Neural cell (in vitro differentiated cells): ENCODE measurements around the gene LCT. TPM values are rescaled to one million over a fixed set of nuclear protein-coding genes. Genes with fewer than 3 reads are reported as not detected.

Experiments used
- H2AFZ ChIP-seq: fragments of 200-600, 300-800 bp; sonication (generic), shearing (Covaris generic); 2 replicates; pipeline ENCODE4 v1.6.0; 2014; ENCODE audit warnings: low read depth, mild to moderate bottlenecking, antibody characterized with exemption, low read length, moderate library complexity
- H3F3A ChIP-seq: fragments of 200-600 bp; shearing (Covaris generic); 2 replicates; pipeline ENCODE4 v1.6.1; 2016; ENCODE audit warnings: mild to moderate bottlenecking, moderate library complexity, mixed read lengths, antibody characterized with exemption, low read length; ENCODE audit not compliant: insufficient read depth, poor library complexity, severe bottlenecking
- H3K27ac ChIP-seq: fragments of 200-600, 300-800 bp; sonication (generic), shearing (Covaris generic); 2 replicates; pipeline ENCODE4 v1.5.1; 2014; ENCODE audit warnings: mild to moderate bottlenecking, low read length, moderate library complexity
- H3K27me3 ChIP-seq: fragments of 300-800, 200-600 bp; sonication (generic), shearing (Covaris generic); 2 replicates; pipeline ENCODE4 v1.6.0; 2014; ENCODE audit warnings: mild to moderate bottlenecking, low read depth, low read length, moderate library complexity; ENCODE audit not compliant: insufficient read depth
- H3K36me3 ChIP-seq: fragments of 300-800, 200-600 bp; sonication (generic), shearing (Covaris generic); 2 replicates; pipeline ENCODE4 v1.5.1; 2014; ENCODE audit warnings: mild to moderate bottlenecking, antibody characterized with exemption, low read length, moderate library complexity; ENCODE audit not compliant: insufficient read depth
- H3K4me2 ChIP-seq: fragments of 300-800, 200-600 bp; sonication (generic), shearing (Covaris generic); 2 replicates; pipeline ENCODE4 v1.6.0; 2014; ENCODE audit warnings: mild to moderate bottlenecking, low read length
- H3K4me3 ChIP-seq: fragments of 300-800, 200-600 bp; sonication (generic), shearing (Covaris generic); 2 replicates; pipeline ENCODE4 v1.5.1; 2014; ENCODE audit warnings: mild to moderate bottlenecking, low read length, moderate library complexity
- H3K79me2 ChIP-seq: fragments of 200-600 bp; shearing (Covaris generic); replicated peaks from 2 replicates; pipeline ENCODE4 v1.6.0; 2014; ENCODE audit warnings: mild to moderate bottlenecking, low read length, moderate library complexity; ENCODE audit not compliant: insufficient read depth
- H3K9ac ChIP-seq: fragments of 300-800, 200-600 bp; sonication (generic), shearing (Covaris generic); 2 replicates; pipeline ENCODE4 v1.6.1; 2016; ENCODE audit warnings: mild to moderate bottlenecking, low read length, mixed read lengths
- H3K9me2 ChIP-seq: fragments of 200-600 bp; shearing (Covaris generic); 2 replicates; pipeline ENCODE4 v1.6.1; 2016; ENCODE audit warnings: mild to moderate bottlenecking, low read length, mixed read lengths; ENCODE audit not compliant: insufficient read depth
- H3K9me3 ChIP-seq: fragments of 200-600, 300-800 bp; sonication (generic), shearing (Covaris generic); 2 replicates; pipeline ENCODE4 v1.6.1; 2016; ENCODE audit warnings: mild to moderate bottlenecking, mixed run types, low read length, moderate library complexity, mixed read lengths
- H4K20me1 ChIP-seq: fragments of 200-600 bp; shearing (Covaris generic); 2 replicates; pipeline ENCODE4 v1.6.1; 2016; ENCODE audit warnings: mild to moderate bottlenecking, mixed run types; ENCODE audit not compliant: insufficient read depth
- CTCF ChIP-seq: fragments of 450-650 bp; IDR thresholded peaks from 2 replicates; pipeline ENCODE4 v1.5.1; 2014; ENCODE audit warnings: antibody characterized with exemption, mild to moderate bottlenecking, moderate library complexity; ENCODE audit not compliant: poor library complexity, severe bottlenecking
- EP300 ChIP-seq: fragments of 450-650 bp; conservative IDR thresholded peaks from 2 replicates; pipeline ENCODE4 v1.6.1; 2014; ENCODE audit warnings: antibody characterized with exemption, mild to moderate bottlenecking, moderate library complexity; ENCODE audit not compliant: poor library complexity, severe bottlenecking
- EZH2 ChIP-seq: fragments of 200-600, 300-800 bp; shearing (Covaris generic), sonication (generic); IDR thresholded peaks from 2 replicates; pipeline ENCODE4 v1.6.1; 2014; ENCODE audit warnings: antibody characterized with exemption, low read length, borderline replicate concordance, mild to moderate bottlenecking; ENCODE audit not compliant: insufficient read depth, poor library complexity, severe bottlenecking
- MXI1 ChIP-seq: fragments of 450-650 bp; conservative IDR thresholded peaks from 2 replicates; pipeline ENCODE4 v1.6.1; 2014; ENCODE audit warnings: antibody characterized with exemption, mild to moderate bottlenecking; ENCODE audit not compliant: poor library complexity, severe bottlenecking
- POLR2AphosphoS5 ChIP-seq: IDR thresholded peaks from 2 replicates; pipeline ENCODE4 v1.6.1; 2012
- RAD21 ChIP-seq: fragments of 450-650 bp; conservative IDR thresholded peaks from 2 replicates; pipeline ENCODE4 v1.6.1; 2014; ENCODE audit warnings: antibody characterized with exemption, mild to moderate bottlenecking, moderate library complexity
- REST ChIP-seq: IDR thresholded peaks from 2 replicates; pipeline ENCODE4 v1.6.1; 2012; ENCODE audit warnings: borderline replicate concordance
- SMC3 ChIP-seq: fragments of 450-650 bp; conservative IDR thresholded peaks from 2 replicates; pipeline ENCODE4 v1.6.1; 2014; ENCODE audit warnings: antibody characterized with exemption, mild to moderate bottlenecking, moderate library complexity; ENCODE audit not compliant: poor library complexity
- TAF1 ChIP-seq: IDR thresholded peaks from 2 replicates; pipeline ENCODE4 v1.6.1; 2012; ENCODE audit warnings: low read depth
- polyA plus RNA-seq: library from polyadenylated mRNA; depleted of rRNA; stranded (reverse); fragments of >200 nt; gene quantifications from 2 replicates; pipeline ENCODE4 v1.2.3, GENCODE V29; 2014

The LCT gene
- polyA plus RNA-seq, 1 donor from 2014 or later, result not detected

- Histone ChIP-seq H3K9ac (no peak overlapping the region), H3K4me2 (no peak overlapping the region), H3K27ac (no peak overlapping the region)
Measured at GRCh38 chr2:135744760-135745314, 92.1 kb downstream of the LCT start.

GRCh38 chr2:135743860-135744259, 93.1 kb downstream of the LCT start:
- Histone ChIP-seq H2AFZ (no peak overlapping the region), H3K9me3 (no peaks in the 10 kb centered on the region), H3K9ac (no peak overlapping the region), H3K27me3 (no peaks in the 10 kb centered on the region), H4K20me1 (no peaks in the 10 kb centered on the region), H3F3A (peaks cover 4% of the 10 kb centered on the region), H3K27ac (no peak overlapping the region), H3K9me2 (no peaks in the 10 kb centered on the region), H3K4me3 (peak overlapping the region; percentile 89), H3K4me2 (peak overlapping the region; percentile 84), H3K79me2 (peaks cover 59% of the 10 kb centered on the region), H3K36me3 (peaks cover 3% of the 10 kb centered on the region)
- no peak for TF ChIP-seq CTCF
- no peak for TF ChIP-seq SMC3
- no peak for TF ChIP-seq REST
- TF ChIP-seq EZH2, result no peak
- no peak for TF ChIP-seq TAF1
- no peak for TF ChIP-seq EP300
- TF ChIP-seq MXI1, result no peak
- no peak for TF ChIP-seq RAD21
- no peak for TF ChIP-seq POLR2AphosphoS5

More at GRCh38 chr2:135744760-135745314, 92.1 kb downstream of the LCT start:
- TF ChIP-seq EZH2, result no peak
- TF ChIP-seq CTCF, result peak; percentile 41
- TF ChIP-seq RAD21, result no peak
- peaks cover 59% of the 10 kb centered on the region for H3K79me2 ChIP-seq
- H2AFZ ChIP-seq, result no peak overlapping the region
- H3K4me3 ChIP-seq, result peak overlapping the region; percentile 89
- H3K9me3 ChIP-seq, result no peaks in the 10 kb centered on the region
- H4K20me1 ChIP-seq, result no peaks in the 10 kb centered on the region
- H3F3A ChIP-seq, result peaks cover 4% of the 10 kb centered on the region
- H3K27me3 ChIP-seq, result no peaks in the 10 kb centered on the region
- no peaks in the 10 kb centered on the region for H3K9me2 ChIP-seq
- peaks cover 3% of the 10 kb centered on the region for H3K36me3 ChIP-seq
